BE2C (cell line): ENCODE data around the gene ZNF385A.

ENCODE experiments used
- DNase-seq: peaks from one replicate; pipeline ENCODE4 v3.0.0-alpha.2; 2020
- H3K27me3 ChIP-seq: fragments of 250-450 bp; sonication (Bioruptor Pico); 2 replicates; pipeline ENCODE4 v1.5.1; 2020; ENCODE audit warnings: mild to moderate bottlenecking
- H3K36me3 ChIP-seq: fragments of 250-450 bp; sonication (Bioruptor Pico); 2 replicates; pipeline ENCODE4 v1.5.1; 2020; ENCODE audit warnings: mild to moderate bottlenecking
- H3K4me1 ChIP-seq: fragments of 250-450 bp; sonication (Bioruptor Pico); 2 replicates; pipeline ENCODE4 v1.5.1; 2020
- H3K4me3 ChIP-seq: 2 replicates; pipeline ENCODE4 v1.5.1; 2011; ENCODE audit warnings: low read depth, low read length
- H3K9me3 ChIP-seq: fragments of 250-450 bp; sonication (Bioruptor Pico); 2 replicates; pipeline ENCODE4 v1.5.1; 2020
- TF ChIP-seq, protein P1 (sequence below): IDR thresholded peaks from 2 replicates; pipeline ENCODE4 v1.5.1; 2012; ENCODE audit warnings: mild to moderate bottlenecking, low read depth, low read length

Gene ZNF385A

DNA sequence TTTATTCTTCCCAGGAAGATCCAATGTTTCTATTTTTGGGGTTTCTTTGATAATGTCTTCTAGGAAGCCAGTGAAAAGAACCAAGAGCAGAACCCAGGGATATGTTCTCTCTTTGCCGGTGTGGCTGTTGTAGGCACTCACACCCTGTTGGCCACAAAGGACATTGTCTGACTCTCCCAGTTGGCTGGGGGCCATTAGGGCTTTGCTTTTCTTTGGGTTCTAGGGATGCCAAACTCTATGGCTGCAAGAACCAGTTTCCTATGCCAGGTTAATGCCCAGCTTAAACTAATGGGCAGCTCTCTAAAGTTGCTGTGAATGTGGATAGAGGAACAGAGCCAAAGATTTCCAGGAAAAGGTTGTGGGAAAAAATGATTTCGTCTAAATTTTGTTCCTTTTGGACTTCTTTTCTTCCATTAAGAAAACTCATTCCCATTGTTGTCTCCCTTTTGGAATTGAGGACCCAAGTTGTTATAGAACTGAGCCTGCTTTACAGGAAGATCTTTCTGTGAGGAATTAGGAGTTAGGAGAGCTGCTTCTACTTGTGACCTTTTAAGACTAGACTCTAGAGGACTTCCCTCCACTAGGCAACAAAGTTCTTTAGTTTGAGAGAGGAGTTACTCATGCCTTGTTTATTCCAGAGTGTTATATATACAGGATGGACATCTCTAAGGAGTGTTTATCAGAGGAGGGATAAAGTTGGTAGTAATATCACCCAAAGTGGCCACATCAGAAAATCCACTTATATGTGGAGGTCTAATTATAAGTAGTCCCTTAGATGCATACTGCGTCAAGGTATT is 46.5 kb downstream of the ZNF385A start:
- Histone ChIP-seq H3K4me1 (peaks cover 8% of the 10 kb centered on the region; the same call in 1 of the 2 replicates), H3K27me3 (no peaks in the 10 kb centered on the region), H3K4me3 (no peak overlapping the region), H3K9me3 (no peaks in the 10 kb centered on the region), H3K36me3 (peaks cover 28% of the 10 kb centered on the region)
- TF ChIP-seq, protein P1, sequence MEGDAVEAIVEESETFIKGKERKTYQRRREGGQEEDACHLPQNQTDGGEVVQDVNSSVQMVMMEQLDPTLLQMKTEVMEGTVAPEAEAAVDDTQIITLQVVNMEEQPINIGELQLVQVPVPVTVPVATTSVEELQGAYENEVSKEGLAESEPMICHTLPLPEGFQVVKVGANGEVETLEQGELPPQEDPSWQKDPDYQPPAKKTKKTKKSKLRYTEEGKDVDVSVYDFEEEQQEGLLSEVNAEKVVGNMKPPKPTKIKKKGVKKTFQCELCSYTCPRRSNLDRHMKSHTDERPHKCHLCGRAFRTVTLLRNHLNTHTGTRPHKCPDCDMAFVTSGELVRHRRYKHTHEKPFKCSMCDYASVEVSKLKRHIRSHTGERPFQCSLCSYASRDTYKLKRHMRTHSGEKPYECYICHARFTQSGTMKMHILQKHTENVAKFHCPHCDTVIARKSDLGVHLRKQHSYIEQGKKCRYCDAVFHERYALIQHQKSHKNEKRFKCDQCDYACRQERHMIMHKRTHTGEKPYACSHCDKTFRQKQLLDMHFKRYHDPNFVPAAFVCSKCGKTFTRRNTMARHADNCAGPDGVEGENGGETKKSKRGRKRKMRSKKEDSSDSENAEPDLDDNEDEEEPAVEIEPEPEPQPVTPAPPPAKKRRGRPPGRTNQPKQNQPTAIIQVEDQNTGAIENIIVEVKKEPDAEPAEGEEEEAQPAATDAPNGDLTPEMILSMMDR, result no peak
- no peak for DNase-seq

DNA sequence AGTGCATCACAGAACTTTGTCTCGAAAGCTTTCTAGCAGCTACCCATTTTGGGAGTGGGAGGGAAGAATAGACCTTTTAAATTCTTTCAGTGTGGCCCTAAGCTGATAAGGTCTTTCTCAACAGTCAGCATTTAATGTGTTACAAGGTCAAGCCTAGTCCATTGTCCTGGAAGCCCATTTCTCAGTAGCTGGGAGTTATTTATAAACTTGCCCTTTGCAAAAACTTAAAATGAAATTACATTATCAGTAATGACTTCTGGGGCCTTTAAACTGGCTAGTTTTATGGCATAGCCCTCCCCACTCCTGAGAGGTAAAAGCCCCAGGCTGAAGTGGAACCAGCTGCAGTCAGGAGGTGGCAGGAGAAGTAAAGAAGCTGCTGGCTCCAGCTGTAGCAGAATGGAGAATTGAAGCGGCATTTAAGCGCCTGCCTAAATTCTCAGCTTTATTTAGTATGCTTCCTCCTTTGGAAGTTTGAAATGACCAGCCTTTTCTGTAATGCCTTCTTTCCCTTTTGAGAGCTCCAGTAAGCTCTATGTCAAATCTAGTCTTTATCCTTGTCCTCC is 47.2 kb downstream of the ZNF385A start:
- H3K36me3 ChIP-seq, result peaks cover 21% of the 10 kb centered on the region
- H3K4me3 ChIP-seq, result no peak overlapping the region
- DNase-seq, result no peak
- TF ChIP-seq, protein P1, result peak; percentile 23; the same call in 1 of the 2 replicates
- H3K27me3 ChIP-seq, result no peaks in the 10 kb centered on the region
- H3K4me1 ChIP-seq, result peaks cover 8% of the 10 kb centered on the region; the same call in 1 of the 2 replicates
- no peaks in the 10 kb centered on the region for H3K9me3 ChIP-seq

DNA sequence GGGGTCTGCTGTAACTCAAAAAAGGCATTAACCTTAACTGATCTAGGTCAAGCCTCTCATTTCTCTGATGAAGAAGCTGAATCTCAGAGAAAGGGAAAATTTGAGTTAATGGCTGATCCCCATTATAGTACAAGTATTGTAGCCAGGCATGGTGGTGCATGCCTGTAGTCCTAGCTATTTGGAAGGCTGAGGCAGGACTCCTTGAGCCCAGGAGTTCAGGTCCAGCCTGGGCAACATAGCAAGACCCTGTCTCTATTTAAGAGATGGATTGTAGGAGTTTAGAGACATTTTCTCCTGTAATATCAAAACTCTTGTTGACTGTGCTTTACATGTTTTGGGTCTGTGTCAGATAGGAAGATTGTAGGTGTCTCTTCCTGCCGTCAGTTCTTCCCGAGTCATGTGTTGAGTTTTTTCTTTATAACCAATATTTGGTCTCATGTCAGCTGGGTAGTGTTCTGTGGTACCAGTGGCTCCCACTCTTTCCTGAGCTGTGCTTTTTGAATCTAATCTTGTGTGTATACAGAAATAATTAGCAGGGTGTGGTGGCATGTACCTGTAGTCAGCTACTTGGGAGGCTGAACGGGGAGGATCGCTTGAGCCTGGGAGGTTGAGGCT is 51.0 kb downstream of the ZNF385A start:
- Histone ChIP-seq H3K4me3 (no peak overlapping the region), H3K36me3 (no peaks in the 10 kb centered on the region), H3K27me3 (no peaks in the 10 kb centered on the region), H3K9me3 (no peaks in the 10 kb centered on the region), H3K4me1 (peaks cover 8% of the 10 kb centered on the region; the same call in 1 of the 2 replicates)
- TF ChIP-seq, protein P1, result no peak
- no peak for DNase-seq

DNA sequence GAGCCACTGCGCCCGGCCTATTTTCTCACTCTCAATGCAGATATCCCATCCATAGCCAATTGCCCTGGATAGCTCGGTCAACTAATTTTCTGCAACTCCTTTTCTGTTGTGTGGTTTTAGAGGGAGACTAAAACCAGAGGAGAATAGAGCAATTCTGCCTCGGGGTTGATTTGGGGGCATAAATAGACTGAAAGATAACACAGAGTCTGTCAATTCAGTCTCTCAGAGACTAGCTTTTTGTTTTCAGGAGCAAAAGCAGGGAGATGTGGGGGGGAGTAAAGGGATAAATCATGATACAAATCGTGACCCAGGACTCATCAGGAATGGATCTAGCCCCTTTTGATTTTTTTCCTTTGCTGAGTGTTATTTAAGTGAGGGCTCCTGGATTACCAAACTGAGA is 53.1 kb downstream of the ZNF385A start:
- Histone ChIP-seq H3K36me3 (no peaks in the 10 kb centered on the region), H3K4me3 (no peak overlapping the region), H3K27me3 (no peaks in the 10 kb centered on the region), H3K4me1 (no peaks in the 10 kb centered on the region), H3K9me3 (no peaks in the 10 kb centered on the region)
- TF ChIP-seq, protein P1, result no peak
- no peak for DNase-seq

DNA sequence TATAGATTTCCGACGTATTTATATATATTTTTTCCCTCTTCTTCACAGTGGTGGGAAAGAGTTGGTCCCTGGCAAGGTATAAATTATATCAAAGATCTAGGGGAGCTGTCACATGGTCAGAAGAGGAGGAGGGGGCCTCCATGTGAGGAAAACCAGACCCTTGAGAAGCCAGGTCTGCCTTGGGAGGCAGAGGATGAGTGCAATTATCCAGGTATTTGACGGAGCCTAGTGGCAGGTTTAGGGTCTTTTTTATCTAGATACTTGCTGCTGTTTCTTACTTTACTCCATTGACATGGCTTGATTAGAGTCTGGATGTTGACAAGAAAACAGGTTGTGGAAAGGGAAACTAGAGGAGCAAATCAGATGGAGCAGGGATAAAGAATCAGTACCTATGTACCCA is 54.1 kb downstream of the ZNF385A start:
- Histone ChIP-seq H3K4me3 (no peak overlapping the region), H3K4me1 (no peaks in the 10 kb centered on the region), H3K9me3 (no peaks in the 10 kb centered on the region), H3K27me3 (no peaks in the 10 kb centered on the region), H3K36me3 (no peaks in the 10 kb centered on the region)
- TF ChIP-seq, protein P1, result no peak
- no peak for DNase-seq

DNA sequence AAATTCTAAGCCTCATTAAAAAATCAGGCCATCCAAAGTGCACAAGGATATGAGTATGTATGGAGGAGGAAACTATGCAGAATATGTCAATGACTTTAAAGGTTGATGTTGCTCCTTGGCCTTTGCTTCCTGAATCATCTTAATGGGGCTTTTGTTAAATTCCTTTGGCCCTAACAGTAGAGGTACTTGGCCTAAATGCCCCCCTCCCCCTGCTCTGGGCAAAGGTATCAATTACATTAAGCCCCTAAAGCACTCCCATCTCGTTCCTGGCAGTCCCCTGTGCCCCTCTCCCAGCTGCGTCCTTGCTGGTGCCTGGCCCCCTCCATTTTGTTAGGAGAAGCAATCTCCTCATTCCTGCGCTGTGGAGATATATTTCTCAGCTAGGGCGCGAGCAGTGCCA is 54.8 kb downstream of the ZNF385A start:
- TF ChIP-seq, protein P1, result no peak
- no peaks in the 10 kb centered on the region for H3K27me3 ChIP-seq
- no peak for DNase-seq
- H3K9me3 ChIP-seq, result no peaks in the 10 kb centered on the region
- H3K4me1 ChIP-seq, result no peaks in the 10 kb centered on the region
- no peak overlapping the region for H3K4me3 ChIP-seq
- H3K36me3 ChIP-seq, result no peaks in the 10 kb centered on the region
